GM19023 (cell line): ENCODE data around the gene KRTAP12-1.
"Not testable (repeated sequence)": the region's sequence is repeated elsewhere in the genome, so short reads cannot be mapped to it uniquely, and the experiment has no call there.

ENCODE experiments used
- ATAC-seq: cut with Tn5 transposase; IDR thresholded peaks from one replicate; pipeline ENCODE4 v1.9.1; 2021; ENCODE audit warnings: mild to moderate bottlenecking, moderate library complexity; ENCODE audit not compliant: unreplicated experiment

Gene KRTAP12-1

GRCh38 chr21:44647222-44647552, 34.8 kb downstream of the KRTAP12-1 start:
- ATAC-seq, result no peak

- not testable (repeated sequence) for ATAC-seq
Observed at GRCh38 chr21:44646366-44647221, 35.4 kb downstream of the KRTAP12-1 start, which contains the start of gene KRTAP10-11. TSS of gene KRTAP10-11 (plus strand) at chr21:44646414. CDS start at chr21:44646459, 45 bp downstream.

- no peak for ATAC-seq
Observed at GRCh38 chr21:44644878-44645277, 37.1 kb downstream of the KRTAP12-1 start.

GRCh38 chr21:44643741-44644310, 38.1 kb downstream of the KRTAP12-1 start:
- no peak for ATAC-seq

- no peak for ATAC-seq
Observed at GRCh38 chr21:44640761-44641160, 41.2 kb downstream of the KRTAP12-1 start.

- no peak for ATAC-seq
Observed at GRCh38 chr21:44639331-44639655, 42.7 kb downstream of the KRTAP12-1 start.

GRCh38 chr21:44638506-44639330, 43.2 kb downstream of the KRTAP12-1 start:
- not testable (repeated sequence) for ATAC-seq

GRCh38 chr21:44637851-44638348, 44.1 kb downstream of the KRTAP12-1 start:
- ATAC-seq, result not testable (repeated sequence)

GRCh38 chr21:44637018-44637850, 44.7 kb downstream of the KRTAP12-1 start, which contains the start of gene KRTAP10-10:
TSS of gene KRTAP10-10 (plus strand) at chr21:44637356. CDS start at chr21:44637418, 62 bp downstream.
- no peak for ATAC-seq

GRCh38 chr21:44636209-44637017, 45.5 kb downstream of the KRTAP12-1 start:
- no peak for ATAC-seq

GRCh38 chr21:44632067-44632466, 49.9 kb downstream of the KRTAP12-1 start:
- ATAC-seq, result no peak
